ENCODE measurements around the gene RIN1. TPM values are rescaled to one million over a fixed set of nuclear protein-coding genes. Genes with fewer than 3 reads are reported as not detected.

RIN1 gene, protein sequence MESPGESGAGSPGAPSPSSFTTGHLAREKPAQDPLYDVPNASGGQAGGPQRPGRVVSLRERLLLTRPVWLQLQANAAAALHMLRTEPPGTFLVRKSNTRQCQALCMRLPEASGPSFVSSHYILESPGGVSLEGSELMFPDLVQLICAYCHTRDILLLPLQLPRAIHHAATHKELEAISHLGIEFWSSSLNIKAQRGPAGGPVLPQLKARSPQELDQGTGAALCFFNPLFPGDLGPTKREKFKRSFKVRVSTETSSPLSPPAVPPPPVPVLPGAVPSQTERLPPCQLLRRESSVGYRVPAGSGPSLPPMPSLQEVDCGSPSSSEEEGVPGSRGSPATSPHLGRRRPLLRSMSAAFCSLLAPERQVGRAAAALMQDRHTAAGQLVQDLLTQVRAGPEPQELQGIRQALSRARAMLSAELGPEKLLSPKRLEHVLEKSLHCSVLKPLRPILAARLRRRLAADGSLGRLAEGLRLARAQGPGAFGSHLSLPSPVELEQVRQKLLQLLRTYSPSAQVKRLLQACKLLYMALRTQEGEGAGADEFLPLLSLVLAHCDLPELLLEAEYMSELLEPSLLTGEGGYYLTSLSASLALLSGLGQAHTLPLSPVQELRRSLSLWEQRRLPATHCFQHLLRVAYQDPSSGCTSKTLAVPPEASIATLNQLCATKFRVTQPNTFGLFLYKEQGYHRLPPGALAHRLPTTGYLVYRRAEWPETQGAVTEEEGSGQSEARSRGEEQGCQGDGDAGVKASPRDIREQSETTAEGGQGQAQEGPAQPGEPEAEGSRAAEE
- 56.2 TPM for polyA plus RNA-seq (2012; ENCODE audit: insufficient read length, low read depth)

DNA sequence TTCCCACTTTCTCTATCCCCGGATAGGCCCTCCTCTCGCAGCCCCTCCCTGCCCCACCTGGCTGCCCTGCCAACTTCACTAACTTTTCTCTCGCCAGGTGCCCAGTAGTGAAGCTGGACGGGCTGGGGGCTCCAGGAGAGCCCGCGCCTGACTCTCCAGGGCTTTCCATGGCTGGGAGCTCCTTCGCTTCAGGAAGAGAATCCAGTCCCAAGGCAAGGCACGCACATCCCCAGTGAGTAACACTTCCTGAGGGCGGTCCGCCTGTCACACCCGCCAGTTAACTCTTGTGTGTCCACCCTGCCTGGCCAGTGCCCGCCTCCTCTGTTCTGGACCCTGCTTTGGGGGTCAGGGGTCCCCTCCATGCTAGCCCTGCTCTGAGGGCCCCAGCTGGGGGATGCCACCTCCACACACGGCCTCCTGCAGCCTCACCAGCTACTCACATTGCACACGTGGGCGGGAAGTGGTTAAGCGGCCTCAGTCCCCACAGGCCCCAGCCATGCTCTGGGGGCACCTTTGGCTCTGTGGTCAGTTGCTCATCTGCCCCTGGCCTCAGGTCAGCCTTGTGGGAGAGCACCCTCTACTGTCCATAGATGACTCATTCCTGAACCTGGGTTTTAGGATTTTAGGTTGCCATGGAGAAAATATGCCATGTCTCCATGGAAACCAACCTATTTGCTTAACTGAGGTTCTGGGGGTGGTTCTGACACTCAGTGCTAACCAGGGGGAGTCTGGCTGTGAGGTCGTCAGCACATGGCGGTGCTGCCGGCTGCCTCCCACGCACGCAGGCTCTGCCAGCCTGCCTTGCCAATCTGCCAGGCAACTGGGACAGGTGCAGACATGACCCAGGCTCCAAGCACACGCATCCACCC is at the start of gene RIN1:
Gene RIN1 (minus strand): TSS at position 201 of the 869 bp plus-strand sequence. CDS start 32 bp downstream, at position 169.
- TF ChIP-seq POLR2AphosphoS5 (IDR thresholded peaks at IDR 0.05; ENCODE audit: low read depth, low read length): no peak
- TF ChIP-seq, protein P1, sequence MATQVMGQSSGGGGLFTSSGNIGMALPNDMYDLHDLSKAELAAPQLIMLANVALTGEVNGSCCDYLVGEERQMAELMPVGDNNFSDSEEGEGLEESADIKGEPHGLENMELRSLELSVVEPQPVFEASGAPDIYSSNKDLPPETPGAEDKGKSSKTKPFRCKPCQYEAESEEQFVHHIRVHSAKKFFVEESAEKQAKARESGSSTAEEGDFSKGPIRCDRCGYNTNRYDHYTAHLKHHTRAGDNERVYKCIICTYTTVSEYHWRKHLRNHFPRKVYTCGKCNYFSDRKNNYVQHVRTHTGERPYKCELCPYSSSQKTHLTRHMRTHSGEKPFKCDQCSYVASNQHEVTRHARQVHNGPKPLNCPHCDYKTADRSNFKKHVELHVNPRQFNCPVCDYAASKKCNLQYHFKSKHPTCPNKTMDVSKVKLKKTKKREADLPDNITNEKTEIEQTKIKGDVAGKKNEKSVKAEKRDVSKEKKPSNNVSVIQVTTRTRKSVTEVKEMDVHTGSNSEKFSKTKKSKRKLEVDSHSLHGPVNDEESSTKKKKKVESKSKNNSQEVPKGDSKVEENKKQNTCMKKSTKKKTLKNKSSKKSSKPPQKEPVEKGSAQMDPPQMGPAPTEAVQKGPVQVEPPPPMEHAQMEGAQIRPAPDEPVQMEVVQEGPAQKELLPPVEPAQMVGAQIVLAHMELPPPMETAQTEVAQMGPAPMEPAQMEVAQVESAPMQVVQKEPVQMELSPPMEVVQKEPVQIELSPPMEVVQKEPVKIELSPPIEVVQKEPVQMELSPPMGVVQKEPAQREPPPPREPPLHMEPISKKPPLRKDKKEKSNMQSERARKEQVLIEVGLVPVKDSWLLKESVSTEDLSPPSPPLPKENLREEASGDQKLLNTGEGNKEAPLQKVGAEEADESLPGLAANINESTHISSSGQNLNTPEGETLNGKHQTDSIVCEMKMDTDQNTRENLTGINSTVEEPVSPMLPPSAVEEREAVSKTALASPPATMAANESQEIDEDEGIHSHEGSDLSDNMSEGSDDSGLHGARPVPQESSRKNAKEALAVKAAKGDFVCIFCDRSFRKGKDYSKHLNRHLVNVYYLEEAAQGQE (IDR thresholded peaks at IDR 0.05; ENCODE audit: insufficient read depth in 1 of 2, low read depth in 2 of 2, low read length in 2 of 2): peak in 1 of 2 experiments; percentile 11; a peak in 1 of 4 replicates

DNA sequence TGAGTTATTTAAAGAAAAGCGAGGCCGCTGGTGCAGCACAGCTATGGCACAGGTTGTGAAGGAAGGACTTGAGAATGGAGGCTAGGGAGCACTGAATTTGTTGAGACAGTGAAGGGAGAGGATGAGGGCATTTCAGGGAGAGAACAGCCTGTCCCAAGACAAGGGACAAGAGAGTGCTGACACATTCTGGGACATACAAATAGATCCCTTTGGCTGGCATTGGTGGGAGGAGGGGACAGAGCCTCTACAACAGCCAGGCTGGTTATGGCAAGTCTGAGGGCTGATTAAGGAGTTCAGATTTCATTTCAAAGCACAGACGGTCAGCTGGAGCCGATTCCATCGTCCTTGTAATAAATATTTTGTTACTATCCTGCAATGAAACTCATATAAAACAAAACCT is 37.0 kb upstream of the RIN1 start:
- TF ChIP-seq POLR2AphosphoS5 (IDR thresholded peaks at IDR 0.05; ENCODE audit: low read depth, low read length) (no peak), TAF1 (IDR thresholded peaks at IDR 0.05; ENCODE audit: borderline replicate concordance, insufficient read depth, low read length) (no peak), FOXP2 (optimal IDR thresholded peaks at IDR 0.05; ENCODE audit: borderline replicate concordance, extremely low read depth, extremely low read length, insufficient read depth) (no peak), SIN3A (IDR thresholded peaks at IDR 0.05; ENCODE audit: borderline replicate concordance, insufficient read depth, low read length) (no peak)
- TF ChIP-seq, protein P1 (IDR thresholded peaks at IDR 0.05; ENCODE audit: insufficient read depth in 1 of 2, low read depth in 2 of 2, low read length in 2 of 2): no peak

DNA sequence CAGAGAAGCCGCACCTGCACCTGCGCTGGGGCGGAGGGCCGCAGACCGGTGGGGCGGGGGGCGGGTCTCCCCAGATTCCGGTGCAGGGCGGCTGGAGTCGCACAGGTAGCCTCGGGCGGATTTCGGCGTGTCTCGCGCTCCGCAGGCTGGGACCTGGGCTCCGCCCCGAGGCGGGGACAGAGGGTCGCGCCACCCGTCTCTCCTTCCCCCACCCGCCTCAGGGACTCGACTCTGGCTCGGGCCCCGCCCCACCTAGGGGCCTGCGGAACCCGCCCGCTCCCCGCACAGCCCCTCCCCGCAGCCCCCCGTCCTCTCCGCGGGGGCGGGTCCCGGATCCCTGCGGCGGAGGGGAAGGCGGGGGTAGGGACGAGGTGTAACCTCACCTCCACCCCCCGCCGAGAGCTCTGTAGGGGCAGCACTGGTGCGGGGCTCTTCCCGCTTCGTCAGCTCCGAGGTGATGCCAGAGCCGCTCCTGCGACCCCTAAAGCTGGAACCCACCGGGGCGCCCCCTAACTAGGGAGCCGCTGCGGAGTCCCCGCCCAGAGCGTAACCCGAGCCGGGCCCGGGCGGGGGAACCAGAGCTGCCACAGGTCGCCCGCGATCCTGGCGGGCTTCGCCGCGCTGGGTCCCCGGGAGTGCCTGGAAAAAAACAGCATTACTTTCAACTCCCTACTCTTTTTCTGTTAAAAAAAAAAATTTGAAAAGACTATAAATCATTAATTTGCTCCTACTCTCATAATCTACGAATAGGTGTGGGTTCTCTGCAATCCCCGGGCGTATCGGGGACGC is 35.6 kb upstream of the RIN1 start, which contains the start of gene SLC29A2:
Gene SLC29A2 (minus strand): TSS at position 134 of the 789 bp plus-strand sequence. CDS start 169 bp downstream, outside the sequence.
- TF ChIP-seq POLR2AphosphoS5 (IDR thresholded peaks at IDR 0.05; ENCODE audit: low read depth, low read length) (peak; percentile 28; the same call in 1 of the 2 replicates), TAF1 (IDR thresholded peaks at IDR 0.05; ENCODE audit: borderline replicate concordance, insufficient read depth, low read length) (no peak)

DNA sequence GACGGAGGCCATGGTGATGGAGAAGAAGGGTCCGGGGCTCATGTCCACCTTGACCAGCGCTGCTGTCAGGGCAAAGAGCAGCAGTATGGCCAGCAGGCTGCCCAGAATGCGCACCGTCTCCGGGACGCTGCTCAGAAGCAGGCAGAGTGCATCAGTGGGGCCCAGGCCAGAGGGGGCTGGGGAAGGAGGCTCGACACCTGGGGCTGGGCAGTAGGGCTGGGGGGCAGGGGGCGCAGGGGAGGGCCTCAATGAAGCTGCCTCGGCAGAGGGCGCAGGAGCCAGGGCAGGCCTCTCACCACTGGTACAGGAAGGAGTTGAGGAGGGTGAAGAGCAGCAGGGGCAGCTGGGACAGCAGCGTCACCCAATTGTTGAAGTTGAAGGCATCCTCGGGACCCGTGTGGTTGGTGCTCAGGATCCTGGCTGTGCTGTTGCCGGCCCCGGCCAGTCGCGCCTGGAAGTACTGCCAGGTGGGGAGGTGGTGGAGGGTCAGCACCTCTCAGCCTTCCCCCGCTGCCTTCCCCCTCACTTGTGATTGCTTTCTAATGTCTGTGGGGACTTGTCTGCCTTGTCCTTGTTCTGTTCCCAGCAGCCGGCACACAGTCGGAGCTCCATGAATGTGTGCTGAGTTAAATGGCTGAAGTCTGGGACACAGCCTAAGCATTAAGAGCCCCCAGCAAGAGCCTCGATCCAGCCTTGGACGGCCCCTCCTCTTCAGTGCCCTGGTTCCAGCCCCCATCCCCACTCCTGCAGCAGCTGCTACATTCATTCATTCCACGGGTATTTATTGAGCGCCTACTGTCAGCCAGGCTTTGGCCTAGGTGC is 33.0 kb upstream of the RIN1 start:
- TF ChIP-seq TAF1 (IDR thresholded peaks at IDR 0.05; ENCODE audit: borderline replicate concordance, insufficient read depth, low read length): no peak
- no peak for TF ChIP-seq SIN3A (IDR thresholded peaks at IDR 0.05; ENCODE audit: borderline replicate concordance, insufficient read depth, low read length)
- TF ChIP-seq POLR2AphosphoS5 (IDR thresholded peaks at IDR 0.05; ENCODE audit: low read depth, low read length): no peak

DNA sequence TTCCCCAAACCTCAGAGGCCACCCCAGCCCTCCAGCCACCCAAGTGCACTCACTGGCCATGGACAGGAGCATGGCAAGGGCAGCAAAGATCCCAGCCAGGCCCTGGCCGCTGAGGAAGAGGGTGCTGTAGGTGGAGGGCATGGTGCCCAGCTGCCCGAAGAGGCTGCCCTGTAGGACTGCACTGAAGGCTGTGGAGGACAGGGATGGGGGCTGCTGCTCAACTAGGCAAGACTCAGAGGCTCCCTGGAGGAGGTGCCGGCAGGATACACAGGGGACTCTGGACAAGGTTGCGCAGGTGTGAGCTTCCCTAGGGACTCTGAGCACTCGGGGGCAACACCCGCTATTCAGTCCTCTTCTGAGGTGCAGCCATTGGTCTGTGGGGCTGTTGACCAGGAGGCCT is 32.2 kb upstream of the RIN1 start:
- no peak for TF ChIP-seq POLR2AphosphoS5 (IDR thresholded peaks at IDR 0.05; ENCODE audit: low read depth, low read length)
- TF ChIP-seq TAF1 (IDR thresholded peaks at IDR 0.05; ENCODE audit: borderline replicate concordance, insufficient read depth, low read length): no peak
- no peak for TF ChIP-seq SIN3A (IDR thresholded peaks at IDR 0.05; ENCODE audit: borderline replicate concordance, insufficient read depth, low read length)
- no peak for TF ChIP-seq FOXP2 (optimal IDR thresholded peaks at IDR 0.05; ENCODE audit: borderline replicate concordance, extremely low read depth, extremely low read length, insufficient read depth)
- TF ChIP-seq, protein P1 (IDR thresholded peaks at IDR 0.05; ENCODE audit: insufficient read depth in 1 of 2, low read depth in 2 of 2, low read length in 2 of 2): no peak
